GM21447 (cell line): ENCODE results near the gene SACS.
"Not testable (repeated sequence)": the region's sequence is repeated elsewhere in the genome, so short reads cannot be mapped to it uniquely, and the experiment has no call there.

Source experiments
- ATAC-seq: cut with Tn5 transposase; IDR thresholded peaks from one replicate; pipeline ENCODE4 v1.9.1; 2021; ENCODE audit not compliant: unreplicated experiment

Gene SACS

GRCh38 chr13:23411706-23412105 is 21.8 kb downstream of the SACS start:
- ATAC-seq, result no peak

GRCh38 chr13:23411220-23411619 is 22.3 kb downstream of the SACS start:
- no peak for ATAC-seq

GRCh38 chr13:23408026-23408425 is 25.5 kb downstream of the SACS start:
- no peak for ATAC-seq

- not testable (repeated sequence) for ATAC-seq
Measured at GRCh38 chr13:23401156-23401555, 32.3 kb downstream of the SACS start.

GRCh38 chr13:23399347-23399746 is 34.2 kb downstream of the SACS start:
- no peak for ATAC-seq

DNA sequence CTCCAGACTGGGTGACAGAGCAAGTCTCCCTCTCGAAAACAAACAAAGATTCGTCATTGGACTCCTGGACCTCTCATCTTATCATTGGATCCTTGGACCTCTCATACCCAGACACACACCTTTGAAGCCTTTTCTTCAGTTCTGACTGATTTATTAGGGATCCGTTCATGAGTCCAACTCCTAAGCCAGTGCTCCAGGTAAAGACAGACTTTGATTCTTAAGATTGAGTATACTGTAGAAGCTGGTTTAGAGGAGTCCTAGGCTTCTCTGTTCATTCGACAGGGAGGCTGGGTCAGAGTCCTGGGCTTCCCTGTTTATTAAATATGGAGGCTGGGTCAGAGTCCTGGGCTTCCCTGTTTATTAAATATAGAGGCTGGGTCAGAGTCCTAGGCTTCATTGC is 38.7 kb downstream of the SACS start:
- no peak for ATAC-seq

- ATAC-seq, result no peak
Measured at GRCh38 chr13:23392925-23393645, 40.4 kb downstream of the SACS start.

DNA sequence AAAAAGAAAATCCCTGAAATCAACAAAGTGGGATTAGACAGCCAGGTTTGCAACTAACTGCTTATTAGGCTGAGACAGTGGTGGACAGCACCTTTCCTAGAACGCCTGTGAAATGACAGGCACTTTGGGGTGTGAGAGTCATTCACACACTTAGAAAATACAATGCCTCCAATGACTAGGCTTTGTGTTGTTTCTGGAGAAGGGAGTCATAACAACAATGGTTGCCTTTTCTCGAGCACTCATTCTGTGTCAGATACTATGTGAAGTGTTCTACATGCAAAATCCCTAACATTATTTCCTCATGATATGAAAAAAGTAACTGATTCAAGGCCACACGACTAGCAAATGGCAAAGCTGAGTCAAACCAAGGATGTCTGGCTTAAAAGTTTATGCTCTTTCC is 41.2 kb downstream of the SACS start:
- ATAC-seq, result no peak

DNA sequence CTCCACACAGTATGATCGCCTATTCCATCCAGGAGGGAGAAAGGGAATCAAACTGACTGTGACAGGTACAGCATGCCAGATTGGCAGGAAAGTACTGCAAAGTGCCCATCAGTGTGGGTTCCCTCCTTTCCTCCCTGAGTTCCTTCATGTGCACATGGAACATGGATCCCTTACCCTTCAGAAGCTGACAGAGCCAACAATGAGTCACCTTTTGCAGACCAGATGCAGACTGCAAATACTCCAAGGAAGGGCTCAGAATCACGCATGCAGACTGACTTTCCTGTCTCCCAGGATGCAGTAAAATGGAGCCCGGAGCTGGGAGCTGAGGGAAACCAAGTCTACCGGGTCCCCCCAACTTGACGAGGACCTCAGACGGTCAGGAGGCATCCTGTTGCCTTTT is 41.8 kb downstream of the SACS start:
- no peak for ATAC-seq

DNA sequence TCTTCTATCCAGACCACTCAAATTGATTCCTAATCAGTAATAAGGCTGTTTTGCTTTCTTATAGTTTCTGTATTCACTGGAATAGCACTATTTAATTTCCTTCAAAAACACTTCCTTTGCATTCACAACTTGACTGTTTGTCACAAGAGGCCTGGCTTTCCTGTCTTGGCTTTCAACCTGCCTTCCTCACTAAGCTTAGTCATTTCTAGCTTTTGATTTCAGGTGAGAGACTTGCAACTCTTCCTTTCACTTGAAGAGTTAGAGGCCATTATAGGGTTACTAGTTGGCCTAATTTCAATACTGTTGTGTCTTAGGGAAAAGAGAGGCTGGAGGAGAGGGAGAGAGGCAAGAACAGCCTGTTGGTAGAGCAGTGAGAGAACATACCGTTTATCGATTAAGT is 47.0 kb downstream of the SACS start:
- ATAC-seq, result peak; percentile 73

DNA sequence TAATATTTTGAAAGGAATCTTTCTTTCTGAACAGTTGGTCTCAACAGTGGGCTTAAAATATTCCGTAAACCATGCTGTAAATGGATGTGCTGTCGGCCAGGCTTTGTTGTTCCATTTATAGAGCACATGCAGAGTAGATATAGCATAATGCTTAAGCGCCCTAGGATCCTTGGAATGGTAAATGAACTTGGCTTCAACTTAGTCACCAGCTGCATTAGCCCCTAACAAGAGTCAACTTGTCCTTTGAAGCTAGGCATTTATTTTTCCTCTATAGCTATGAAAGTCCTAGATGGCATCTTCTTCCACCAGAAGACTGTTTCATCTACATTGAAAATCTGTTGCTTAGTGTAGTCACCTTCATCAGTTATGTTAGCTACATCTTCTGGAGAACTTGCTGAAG is 47.6 kb downstream of the SACS start:
- no peak for ATAC-seq

DNA sequence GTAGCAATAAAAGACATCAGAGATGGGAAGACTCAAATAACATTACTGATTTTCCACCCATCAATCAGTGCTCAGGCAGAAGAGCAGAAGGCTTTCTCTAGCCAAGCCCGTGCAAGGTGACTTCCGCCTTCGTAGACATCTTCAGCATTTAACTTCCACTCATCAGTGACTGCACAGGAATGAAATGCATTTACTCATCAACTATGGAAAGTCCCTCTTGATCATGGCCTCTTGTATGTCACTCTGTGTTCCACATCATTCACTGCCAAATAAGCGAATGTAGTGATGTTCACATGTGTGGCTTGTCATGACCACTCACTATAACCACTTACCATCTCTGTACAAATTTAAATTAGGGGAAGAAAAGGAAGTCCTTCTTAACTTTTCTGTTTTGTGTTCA is 49.4 kb downstream of the SACS start:
- ATAC-seq, result peak; percentile 86

DNA sequence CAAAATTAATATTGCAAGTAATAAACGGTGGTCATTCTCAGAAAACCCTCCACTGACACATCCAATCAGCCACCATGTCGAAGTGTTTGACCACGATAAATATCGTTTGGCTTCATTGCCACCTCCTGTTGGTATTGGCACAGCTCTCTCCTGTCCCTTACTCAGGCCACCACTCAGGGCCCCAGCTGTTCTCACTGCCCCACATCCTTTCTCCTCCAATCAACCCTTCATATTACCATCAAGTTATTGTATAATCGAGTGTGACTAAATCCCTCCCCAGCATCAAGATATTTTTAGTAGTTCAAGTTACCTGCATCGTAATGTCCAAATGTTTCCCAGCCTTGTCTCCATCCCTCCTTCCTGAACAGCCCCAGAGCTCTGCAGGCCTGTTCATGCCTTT is 50.4 kb downstream of the SACS start:
- ATAC-seq, result no peak

DNA sequence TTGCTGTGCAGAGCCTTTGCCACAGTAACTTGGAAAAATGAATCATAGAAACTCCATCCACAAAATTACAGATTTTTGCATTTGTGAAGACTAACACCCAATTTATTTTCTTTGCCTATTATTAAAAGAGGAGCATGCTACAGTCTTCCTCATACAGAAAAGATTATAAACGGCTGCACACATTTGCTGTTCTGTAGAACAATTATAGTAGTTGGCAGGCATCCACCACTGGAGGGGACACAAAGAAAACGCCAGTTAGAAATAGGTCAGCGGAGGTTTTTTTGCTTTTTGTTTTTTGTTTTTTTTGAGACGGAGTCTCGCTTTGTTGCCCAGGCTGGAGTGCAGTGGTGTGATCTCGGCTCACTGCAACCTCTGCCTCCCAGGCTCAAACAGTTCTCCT is 51.6 kb downstream of the SACS start:
- no peak for ATAC-seq

DNA sequence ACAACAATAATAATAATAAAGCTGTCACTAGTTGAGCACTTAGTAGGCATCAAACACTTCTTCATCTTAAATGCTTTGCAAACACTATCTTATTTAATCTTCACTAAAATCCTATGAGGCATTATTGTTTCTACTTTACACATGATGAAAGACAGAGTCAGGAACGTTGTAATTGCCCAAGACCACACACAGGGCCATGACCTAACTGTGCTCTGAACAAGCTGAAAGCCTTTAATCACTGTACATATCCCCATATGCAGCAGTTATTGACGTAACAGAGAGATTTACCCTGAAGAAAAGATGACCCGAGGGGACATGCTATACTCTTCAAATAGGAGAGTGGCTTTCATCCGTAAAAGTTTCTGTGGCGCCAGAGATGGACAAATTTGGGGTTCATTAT is 53.0 kb downstream of the SACS start:
- no peak for ATAC-seq

- peak; percentile 30 for ATAC-seq
Measured at GRCh38 chr13:23377983-23378632, 55.4 kb downstream of the SACS start.

GRCh38 chr13:23377579-23377978 is 55.9 kb downstream of the SACS start:
- ATAC-seq, result no peak

- peak; percentile 79 for ATAC-seq
Measured at GRCh38 chr13:23375001-23375971, 58.2 kb downstream of the SACS start.

DNA sequence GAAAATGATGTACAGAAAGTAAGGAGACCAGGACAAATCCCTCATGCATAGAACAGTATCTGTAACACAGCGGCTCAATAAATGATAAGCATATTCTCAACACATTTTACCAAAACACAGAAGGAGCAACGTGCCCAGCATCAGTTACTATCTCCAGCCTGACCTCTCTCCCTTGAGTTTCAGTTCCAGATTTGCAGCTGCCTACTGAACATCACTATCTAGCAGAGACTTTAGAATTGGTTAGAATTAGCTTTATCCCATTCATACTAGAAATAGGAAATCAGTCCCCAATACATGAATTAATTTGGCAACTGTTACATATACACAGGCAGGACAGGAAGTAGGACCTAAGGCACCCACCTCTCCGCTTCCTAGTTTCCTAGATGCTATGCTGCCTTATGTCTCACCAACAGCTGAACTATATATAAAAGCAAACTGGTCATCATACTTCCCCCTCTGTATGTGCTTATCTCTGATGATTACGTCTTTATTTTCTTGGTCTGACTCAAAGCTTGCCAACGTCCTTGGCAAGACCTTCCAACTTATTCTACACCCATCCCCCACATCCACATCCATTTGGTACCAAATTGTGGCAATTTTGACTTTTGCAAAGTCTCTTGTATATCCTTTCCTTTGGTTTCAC is 61.1 kb downstream of the SACS start:
- no peak for ATAC-seq

- no peak for ATAC-seq
Measured at GRCh38 chr13:23367907-23368306, 65.6 kb downstream of the SACS start.

GRCh38 chr13:23365652-23366051 is 67.8 kb downstream of the SACS start:
- ATAC-seq, result no peak
